IMR-90 (cell line): ENCODE results near the gene TSSK3. TPM values are rescaled to one million over a fixed set of nuclear protein-coding genes. Genes with fewer than 3 reads are reported as not detected.
A peak's percentile ranks its signal among the peaks of the same experiment; 100 is the strongest.

Source experiments
- ATAC-seq: fragments of 200-7000 bp; cut with Tn5 transposase; 2 replicates; pipeline ENCODE4 v1.9.1; 2020; ENCODE audit warnings: low read depth, mild to moderate bottlenecking, moderate library complexity
- BruUV-seq: library from RNA; stranded (reverse); fragments of 400-500 nt; replicated peaks from 2 replicates; lab custom pipeline; 2021; lab: Mats Ljungman, UMichigan
- CTCF ChIA-PET: fragments of 300-600 bp; formaldehyde crosslinking; extraction: SDS; loops from one replicate; lab custom pipeline; 2021; ENCODE audit warnings: antibody characterized with exemption; lab: Yijun Ruan, JAX
- POLR2A ChIA-PET: fragments of 300-600 bp; sonication (Branson Sonifier 250); formaldehyde crosslinking; loops from one replicate; lab custom pipeline; 2022; ENCODE audit warnings: antibody characterized with exemption; ENCODE audit not compliant: unreplicated experiment; lab: Charles Lee
- DNase-seq: peaks from one replicate; pipeline ENCODE4 v3.0.0; 2013
- H2AFZ ChIP-seq: replicated peaks from 2 replicates; pipeline ENCODE3; 2013; ENCODE audit warnings: low read length, mild to moderate bottlenecking; ENCODE audit not compliant: poor library complexity
- H2AK5ac ChIP-seq: 2 replicates; pipeline ENCODE4 v1.6.1; 2013; ENCODE audit warnings: low read depth, low read length, inconsistent platforms
- H2AK9ac ChIP-seq: replicated peaks from 2 replicates; pipeline ENCODE3; 2013; ENCODE audit warnings: mild to moderate bottlenecking, low read depth, low read length, moderate library complexity; ENCODE audit not compliant: poor library complexity
- H2BK120ac ChIP-seq: 2 replicates; pipeline ENCODE4 v1.6.1; 2013; ENCODE audit warnings: low read depth, low read length, inconsistent platforms
- H2BK15ac ChIP-seq: 3 replicates; pipeline ENCODE4 v1.6.1; 2013; ENCODE audit warnings: low read depth, low read length, inconsistent platforms
- H2BK20ac ChIP-seq: 2 replicates; pipeline ENCODE4 v1.6.1; 2013; ENCODE audit warnings: low read depth, mild to moderate bottlenecking, inconsistent platforms, low read length, moderate library complexity
- H2BK5ac ChIP-seq: 2 replicates; pipeline ENCODE4 v1.6.1; 2013; ENCODE audit warnings: mild to moderate bottlenecking, low read depth, low read length, inconsistent platforms; ENCODE audit not compliant: poor library complexity, severe bottlenecking
- H3K14ac ChIP-seq: replicated peaks from 2 replicates; pipeline ENCODE4 v1.6.1; 2013; ENCODE audit warnings: low read depth, low read length, inconsistent platforms
- H3K18ac ChIP-seq: 2 replicates; pipeline ENCODE4 v1.6.1; 2013; ENCODE audit warnings: low read depth, low read length, control low read depth
- H3K23ac ChIP-seq: 2 replicates; pipeline ENCODE4 v1.6.1; 2013; ENCODE audit warnings: low read depth, low read length, inconsistent platforms
- H3K27ac ChIP-seq: 2 replicates; pipeline ENCODE4 v1.5.1; 2013; ENCODE audit warnings: mild to moderate bottlenecking, control low read depth, low read length; ENCODE audit not compliant: insufficient read depth
- H3K27me3 ChIP-seq: 2 replicates; pipeline ENCODE4 v1.6.1; 2013; ENCODE audit warnings: low read length; ENCODE audit not compliant: control insufficient read depth, insufficient read depth
- H3K36me3 ChIP-seq: 2 replicates; pipeline ENCODE4 v1.6.1; 2013; ENCODE audit warnings: low read length, mixed read lengths; ENCODE audit not compliant: control insufficient read depth, insufficient read depth
- H3K4ac ChIP-seq: 2 replicates; pipeline ENCODE4 v1.6.1; 2013; ENCODE audit warnings: low read depth, low read length, inconsistent platforms
- H3K4me1 ChIP-seq: 2 replicates; pipeline ENCODE4 v1.6.1; 2013; ENCODE audit warnings: low read length, mixed read lengths; ENCODE audit not compliant: control insufficient read depth, insufficient read depth
- H3K4me2 ChIP-seq: 2 replicates; pipeline ENCODE4 v1.6.1; 2013; ENCODE audit warnings: low read depth, mild to moderate bottlenecking, control low read depth, low read length, moderate library complexity
- H3K4me3 ChIP-seq: 2 replicates; pipeline ENCODE4 v1.5.1; 2013; ENCODE audit warnings: low read depth, mild to moderate bottlenecking, control low read depth, low read length, moderate library complexity; ENCODE audit not compliant: insufficient read depth
- H3K56ac ChIP-seq: 2 replicates; pipeline ENCODE4 v1.6.1; 2013; ENCODE audit warnings: low read length, inconsistent platforms; ENCODE audit not compliant: insufficient read depth; ENCODE audit errors: extremely low read depth
- H3K79me1 ChIP-seq, 2 experiments: 2 replicates each; pipeline ENCODE4 v1.6.1; 2013; ENCODE audit warnings: low read length in 2 of 2, inconsistent platforms in 1 of 2, low read depth in 1 of 2
- H3K9ac ChIP-seq: 2 replicates; pipeline ENCODE4 v1.6.1; 2013; ENCODE audit warnings: low read depth, low read length, control low read depth
- H3K9me1 ChIP-seq: 2 replicates; pipeline ENCODE4 v1.6.1; 2013; ENCODE audit warnings: low read length, inconsistent platforms; ENCODE audit not compliant: insufficient read depth
- H3K9me3 ChIP-seq: 2 replicates; pipeline ENCODE4 v1.6.1; 2013; ENCODE audit warnings: low read length; ENCODE audit not compliant: control insufficient read depth, insufficient read depth
- H4K20me1 ChIP-seq: 2 replicates; pipeline ENCODE4 v1.6.1; 2013; ENCODE audit warnings: low read length, inconsistent platforms; ENCODE audit not compliant: insufficient read depth
- H4K5ac ChIP-seq: 2 replicates; pipeline ENCODE4 v1.6.1; 2013; ENCODE audit warnings: mild to moderate bottlenecking, low read depth, low read length, control low read depth
- H4K8ac ChIP-seq, 2 experiments: 2 replicates each; pipeline ENCODE4 v1.6.1; 2013; ENCODE audit warnings: low read depth in 2 of 2, low read length in 2 of 2, control low read depth in 1 of 2, inconsistent platforms in 1 of 2
- H4K91ac ChIP-seq: 2 replicates; pipeline ENCODE4 v1.6.1; 2013; ENCODE audit warnings: low read depth, low read length, inconsistent platforms; ENCODE audit not compliant: insufficient read depth
- MXI1 ChIP-seq: IDR thresholded peaks from 2 replicates; pipeline ENCODE4 v1.6.1; 2012; ENCODE audit warnings: low read depth, mild to moderate bottlenecking, low read length, moderate library complexity, borderline replicate concordance
- RCOR1 ChIP-seq: IDR thresholded peaks from 2 replicates; pipeline ENCODE4 v1.6.1; 2012; ENCODE audit warnings: mild to moderate bottlenecking, low read length, improper control_type of control experiment; ENCODE audit not compliant: insufficient replicate concordance
- WGBS, 2 experiments: methylation state at CpG; one replicate each; pipeline versions ENCODE4 v1.1.5 to v1.1.7; 2013; ENCODE audit warnings: missing lambda C conversion rate in 2 of 2; ENCODE audit not compliant: insufficient read length in 1 of 2; ENCODE audit errors: extremely low coverage in 2 of 2; 5-methylcytosine and 5-hydroxymethylcytosine counted together
- dilution Hi-C: fragments of 300-500 bp; cut with HindIII; formaldehyde crosslinking; loops from one replicate; pipeline ENCODE4 v1.14.3; 2018; ENCODE audit warnings: low sequenced_read_pairs; ENCODE audit not compliant: unreplicated experiment
- in situ Hi-C: fragments of 300-500 bp; cut with MboI; formaldehyde crosslinking; loops from 3 replicates; pipeline ENCODE4 v1.14.3; 2019; ENCODE audit warnings: low sequenced_read_pairs, inconsistent platforms, mixed read lengths
- intact Hi-C: fragments of 100-400 bp; cut with micrococcal nuclease; formaldehyde crosslinking; loops from 2 replicates; pipeline ENCODE4 v1.10.0; 2022
- polyA plus RNA-seq, 3 experiments: library from polyadenylated mRNA; depleted of rRNA; stranded (reverse); fragments of >200 nt; gene quantifications; 2 replicates each; pipeline ENCODE4 v1.2.3, GENCODE V29; 2012; ENCODE audit warnings: low replicate concordance in 1 of 3
- total RNA-seq: library from RNA; depleted of rRNA; stranded (reverse); fragments of >200 nt; gene quantifications from 2 replicates; pipeline ENCODE4 v1.2.3, GENCODE V29; 2012

The TSSK3 gene
- total and polyA plus RNA-seq, 2 of the 4 experiments (the other 2 are of a cell fraction): 0.96 TPM; not detected in 1

- TF ChIP-seq MXI1 (no peak), RCOR1 (no peak)
- Histone ChIP-seq H3K36me3 (peaks cover 57% of the 10 kb centered on the region), H4K8ac (no peak overlapping the region), H2BK15ac (no peak overlapping the region), H3K14ac (0 out of 2 replicates have a peak overlapping the region, but pooled peaks have one; percentile 23), H3K9me1 (peaks cover 12% of the 10 kb centered on the region; the same call in 1 of the 2 replicates), H2BK120ac (no peak overlapping the region), H3K4me3 (no peak overlapping the region), H4K91ac (no peak overlapping the region), H3K27ac (no peak overlapping the region), H3K18ac (no peak overlapping the region), H3K9ac (no peak overlapping the region; the same call in 1 of the 2 replicates), H3K4me2 (no peak overlapping the region; the same call in 1 of the 2 replicates), H3K9me3 (no peaks in the 10 kb centered on the region), H3K4me1 (peaks cover 6% of the 10 kb centered on the region), H3K23ac (peak overlapping the region; percentile 60; the same call in 1 of the 2 replicates), H4K5ac (no peak overlapping the region), H2BK5ac (no peak overlapping the region), H3K27me3 (no peaks in the 10 kb centered on the region), H3K4ac (no peak overlapping the region), H4K20me1 (peaks cover 34% of the 10 kb centered on the region), H2BK20ac (no peak overlapping the region), H2AFZ (no peak overlapping the region), H2AK9ac (no peak overlapping the region), H3K56ac (no peak overlapping the region), H2AK5ac (no peak overlapping the region), H3K79me1 (peaks cover 19 to 64% of the 10 kb centered on the region in 2 experiments; a peak in 3 of 4 replicates)
- DNase-seq (no peak), ATAC-seq (no peak)
- in situ Hi-C loops (no loop called here), intact Hi-C loops (loop anchor here (5.0 kb wide), 1 partner anchor 91 kb away; no protein-coding TSS in a partner anchor), dilution Hi-C loops (no loop called here)
- ChIA-PET POLR2A (no interaction called here), CTCF (interaction anchor here (0.7 kb wide), 2 partner anchors 44 to 118 kb away, joined by 3 to 4 read pairs; no protein-coding TSS in a partner anchor)
- BruUV-seq: TSS peak; percentile 78
- 83% methylated on average over 1 of the region's 3 CpGs; no CpG with 5 or more reads in 1 of the 2 experiments for WGBS, 2 experiments
Observed at GRCh38 chr1:32333251-32333963, 28.9 kb upstream of the TSSK3 start.
